GM23338 (cell line): ENCODE results near the gene SLC35A5. TPM values are rescaled to one million over a fixed set of nuclear protein-coding genes. Genes with fewer than 3 reads are reported as not detected.

Experiments used
- ATAC-seq: fragments of 200-7000 bp; cut with Tn5 transposase; 3 replicates; pipeline ENCODE4 v1.9.1; 2020
- DNase-seq: peaks from one replicate; pipeline ENCODE4 v3.0.0-alpha.2; 2015; ENCODE audit warnings: low spot score
- H2AFZ ChIP-seq: fragments of 200-600 bp; sonication (generic); 2 replicates; pipeline ENCODE4 v1.8.0; 2016; ENCODE audit warnings: antibody characterized with exemption, mild to moderate bottlenecking, moderate library complexity
- H3F3A ChIP-seq: fragments of 200-600 bp; sonication (generic); replicated peaks from 2 replicates; pipeline ENCODE4 v1.8.0; 2017; ENCODE audit warnings: antibody characterized with exemption, mixed run types, low read depth
- H3K27ac ChIP-seq: fragments of 200-600 bp; sonication (generic); 2 replicates; pipeline ENCODE4 v1.6.1; 2016; ENCODE audit warnings: low read depth
- H3K27me3 ChIP-seq: fragments of 200-600 bp; sonication (generic); 2 replicates; pipeline ENCODE4 v1.8.0; 2016; ENCODE audit warnings: mild to moderate bottlenecking, mixed run types, moderate library complexity; ENCODE audit not compliant: insufficient read depth
- H3K36me3 ChIP-seq: fragments of 200-600 bp; sonication (generic); 2 replicates; pipeline ENCODE4 v1.8.0; 2016; ENCODE audit warnings: mild to moderate bottlenecking; ENCODE audit not compliant: insufficient read depth
- H3K4me1 ChIP-seq: fragments of 200-600 bp; sonication (generic); 2 replicates; pipeline ENCODE4 v1.8.0; 2016; ENCODE audit warnings: mild to moderate bottlenecking, moderate library complexity; ENCODE audit not compliant: insufficient read depth
- H3K4me2 ChIP-seq: fragments of 200-600 bp; sonication (generic); 2 replicates; pipeline ENCODE4 v1.7.1; 2017; ENCODE audit warnings: mixed run types
- H3K4me3 ChIP-seq: fragments of 200-600 bp; sonication (generic); 2 replicates; pipeline ENCODE4 v1.6.1; 2016; ENCODE audit warnings: mixed run types
- H3K79me2 ChIP-seq: fragments of 200-600 bp; sonication (generic); replicated peaks from 2 replicates; pipeline ENCODE4 v1.8.0; 2017; ENCODE audit warnings: mild to moderate bottlenecking; ENCODE audit not compliant: insufficient read depth
- H3K9me2 ChIP-seq: fragments of 200-600 bp; sonication (generic); 2 replicates; pipeline ENCODE4 v1.8.0; 2017; ENCODE audit not compliant: insufficient read depth
- H4K20me1 ChIP-seq: fragments of 200-600 bp; sonication (generic); replicated peaks from 2 replicates; pipeline ENCODE4 v1.8.0; 2017; ENCODE audit warnings: mild to moderate bottlenecking; ENCODE audit not compliant: insufficient read depth
- H3K27ac Mint-ChIP-seq: 2 replicates; pipeline ENCODE4 v1.8.0; 2020; ENCODE audit warnings: inconsistent platforms, mild to moderate bottlenecking, moderate library complexity, mixed read lengths
- H3K27me3 Mint-ChIP-seq: 3 replicates; pipeline ENCODE4 v1.8.0; 2022; ENCODE audit warnings: low read depth, mild to moderate bottlenecking, moderate library complexity, mixed read lengths, inconsistent platforms; ENCODE audit not compliant: insufficient read depth, poor library complexity
- H3K36me3 Mint-ChIP-seq: 3 replicates; pipeline ENCODE4 v1.8.0; 2021; ENCODE audit warnings: low read depth, mild to moderate bottlenecking, inconsistent platforms, moderate library complexity, mixed read lengths
- H3K4me1 Mint-ChIP-seq: 3 replicates; pipeline ENCODE4 v1.8.0; 2020; ENCODE audit warnings: mild to moderate bottlenecking, inconsistent platforms, mixed read lengths
- H3K4me3 Mint-ChIP-seq: 3 replicates; pipeline ENCODE4 v1.8.0; 2021; ENCODE audit warnings: moderate library complexity, mild to moderate bottlenecking, inconsistent platforms, mixed read lengths
- H3K9me3 Mint-ChIP-seq: 3 replicates; pipeline ENCODE4 v1.8.0; 2020; ENCODE audit warnings: moderate library complexity, mild to moderate bottlenecking, inconsistent platforms, mixed read lengths
- CREB1 ChIP-seq: fragments of 250-450 bp; sonication (Bioruptor Pico); IDR thresholded peaks from 2 replicates; pipeline ENCODE4 v1.5.0; 2020; ENCODE audit warnings: low read depth, mild to moderate bottlenecking, moderate library complexity
- ETS1 ChIP-seq: IDR thresholded peaks from 2 replicates; pipeline ENCODE4 v1.6.1; 2016; ENCODE audit warnings: antibody characterized with exemption
- EZH2 ChIP-seq: fragments of 200-600 bp; sonication (generic); IDR thresholded peaks from one replicate; pipeline ENCODE4 v1.8.0; 2017; ENCODE audit warnings: antibody characterized with exemption, mild to moderate bottlenecking, low read depth; ENCODE audit not compliant: unreplicated experiment
- EZH2phosphoT487 ChIP-seq: fragments of 200-600 bp; sonication (generic); IDR thresholded peaks from one replicate; pipeline ENCODE4 v1.8.1; 2018; ENCODE audit warnings: antibody characterized with exemption; ENCODE audit not compliant: unreplicated experiment
- JUNB ChIP-seq: IDR thresholded peaks from one replicate; pipeline ENCODE4 v1.6.1; 2016; ENCODE audit warnings: antibody characterized with exemption; ENCODE audit not compliant: unreplicated experiment
- NANOG ChIP-seq: IDR thresholded peaks from 2 replicates; pipeline ENCODE4 v1.6.1; 2016; ENCODE audit warnings: antibody characterized with exemption, borderline replicate concordance
- POLR2AphosphoS5 ChIP-seq: IDR thresholded peaks from 2 replicates; pipeline ENCODE4 v1.6.1; 2016; ENCODE audit warnings: antibody characterized with exemption, low read depth
- STAT1 ChIP-seq: IDR thresholded peaks from one replicate; pipeline ENCODE4 v1.6.1; 2016; ENCODE audit warnings: antibody characterized with exemption; ENCODE audit not compliant: unreplicated experiment
- ZNF114 ChIP-seq: fragments of 250-450 bp; sonication (Bioruptor Pico); IDR thresholded peaks from 2 replicates; pipeline ENCODE4 v1.5.0; 2020; ENCODE audit warnings: mild to moderate bottlenecking, moderate library complexity
- ZNF331 ChIP-seq: fragments of 250-450 bp; sonication (Bioruptor Pico); IDR thresholded peaks from 2 replicates; pipeline ENCODE4 v1.5.0; 2020; ENCODE audit warnings: low read depth, mild to moderate bottlenecking, moderate library complexity
- ZNF462 ChIP-seq: fragments of 250-450 bp; sonication (Bioruptor Pico); IDR thresholded peaks from 2 replicates; pipeline ENCODE4 v1.5.0; 2020; ENCODE audit warnings: mild to moderate bottlenecking, moderate library complexity
- polyA plus RNA-seq: library from polyadenylated mRNA; unstranded; fragments of >200 nt; fragmentation: Nextera tagmentation; extraction: Ambion mirVana; gene quantifications from 2 replicates; pipeline ENCODE4 v1.2.1, GENCODE V29; 2016
- total RNA-seq: library from RNA; depleted of rRNA; stranded (reverse); fragments of >200 nt; shearing (Covaris generic); gene quantifications from 2 replicates; pipeline ENCODE4 v1.2.3, GENCODE V29; 2014
- TF ChIP-seq, protein P1 (sequence below): IDR thresholded peaks from one replicate; pipeline ENCODE4 v1.6.1; 2018; ENCODE audit warnings: antibody characterized with exemption; ENCODE audit not compliant: unreplicated experiment
- TF ChIP-seq, protein P2 (sequence below), 2 experiments: fragments of 200-600 bp in 1 of 2; sonication (generic) in 1 of 2; conservative IDR thresholded peaks; 2 replicates each; pipeline versions ENCODE4 v1.5.1 to v1.6.1; 2016 to 2017; ENCODE audit warnings: antibody characterized with exemption in 2 of 2, low read depth in 2 of 2, mild to moderate bottlenecking in 2 of 2, moderate library complexity in 1 of 2

Gene SLC35A5
- total and polyA plus RNA-seq, 2 experiments from 2014 or later = 19.9 to 40.4 TPM

DNA sequence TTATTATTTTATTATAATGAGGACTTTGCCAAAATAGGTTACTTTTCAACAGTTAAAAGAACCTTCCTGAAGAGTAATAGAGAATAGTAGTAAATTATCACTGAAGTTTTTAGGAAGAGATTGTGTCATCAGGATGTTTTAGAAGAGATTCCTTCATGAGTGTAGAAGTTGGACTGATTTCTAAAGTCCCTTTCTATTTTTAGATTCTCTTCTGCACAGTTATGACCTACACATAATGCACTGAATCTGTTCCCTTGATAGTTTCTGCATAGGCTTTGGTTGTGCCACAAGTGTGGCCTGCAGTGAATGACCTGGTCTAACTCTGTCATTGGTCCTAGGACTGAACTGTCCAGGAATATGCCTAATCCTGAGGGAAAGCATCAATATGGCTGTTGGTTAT lies 23.9 kb downstream of the SLC35A5 start:
- Histone ChIP-seq H3F3A (no peaks in the 10 kb centered on the region), H3K4me1 (peaks cover 20% of the 10 kb centered on the region), H3K27ac (no peak overlapping the region), H2AFZ (no peak overlapping the region), H3K4me2 (no peak overlapping the region), H3K9me2 (no peaks in the 10 kb centered on the region), H3K4me3 (no peak overlapping the region), H3K27me3 (no peaks in the 10 kb centered on the region), H3K79me2 (no peaks in the 10 kb centered on the region), H3K36me3 (no peaks in the 10 kb centered on the region), H4K20me1 (no peaks in the 10 kb centered on the region)
- H3K27me3 Mint-ChIP-seq = no peaks in the 10 kb centered on the region
- no peak for DNase-seq
- no peaks in the 10 kb centered on the region for H3K9me3 Mint-ChIP-seq
- no peak overlapping the region for H3K4me3 Mint-ChIP-seq
- H3K27ac Mint-ChIP-seq = no peak overlapping the region
- no peak for TF ChIP-seq CREB1 (CRISPR knock-in tag)
- no peak for TF ChIP-seq EZH2
- TF ChIP-seq ZNF331 (CRISPR knock-in tag) = no peak
- TF ChIP-seq, protein P1, sequence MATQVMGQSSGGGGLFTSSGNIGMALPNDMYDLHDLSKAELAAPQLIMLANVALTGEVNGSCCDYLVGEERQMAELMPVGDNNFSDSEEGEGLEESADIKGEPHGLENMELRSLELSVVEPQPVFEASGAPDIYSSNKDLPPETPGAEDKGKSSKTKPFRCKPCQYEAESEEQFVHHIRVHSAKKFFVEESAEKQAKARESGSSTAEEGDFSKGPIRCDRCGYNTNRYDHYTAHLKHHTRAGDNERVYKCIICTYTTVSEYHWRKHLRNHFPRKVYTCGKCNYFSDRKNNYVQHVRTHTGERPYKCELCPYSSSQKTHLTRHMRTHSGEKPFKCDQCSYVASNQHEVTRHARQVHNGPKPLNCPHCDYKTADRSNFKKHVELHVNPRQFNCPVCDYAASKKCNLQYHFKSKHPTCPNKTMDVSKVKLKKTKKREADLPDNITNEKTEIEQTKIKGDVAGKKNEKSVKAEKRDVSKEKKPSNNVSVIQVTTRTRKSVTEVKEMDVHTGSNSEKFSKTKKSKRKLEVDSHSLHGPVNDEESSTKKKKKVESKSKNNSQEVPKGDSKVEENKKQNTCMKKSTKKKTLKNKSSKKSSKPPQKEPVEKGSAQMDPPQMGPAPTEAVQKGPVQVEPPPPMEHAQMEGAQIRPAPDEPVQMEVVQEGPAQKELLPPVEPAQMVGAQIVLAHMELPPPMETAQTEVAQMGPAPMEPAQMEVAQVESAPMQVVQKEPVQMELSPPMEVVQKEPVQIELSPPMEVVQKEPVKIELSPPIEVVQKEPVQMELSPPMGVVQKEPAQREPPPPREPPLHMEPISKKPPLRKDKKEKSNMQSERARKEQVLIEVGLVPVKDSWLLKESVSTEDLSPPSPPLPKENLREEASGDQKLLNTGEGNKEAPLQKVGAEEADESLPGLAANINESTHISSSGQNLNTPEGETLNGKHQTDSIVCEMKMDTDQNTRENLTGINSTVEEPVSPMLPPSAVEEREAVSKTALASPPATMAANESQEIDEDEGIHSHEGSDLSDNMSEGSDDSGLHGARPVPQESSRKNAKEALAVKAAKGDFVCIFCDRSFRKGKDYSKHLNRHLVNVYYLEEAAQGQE = no peak
- no peak for TF ChIP-seq NANOG
- no peak for TF ChIP-seq STAT1
- no peak for TF ChIP-seq POLR2AphosphoS5
- TF ChIP-seq ZNF114 = no peak
- no peak for TF ChIP-seq ZNF462 (CRISPR knock-in tag)
- no peak for TF ChIP-seq JUNB
- TF ChIP-seq, protein P2, sequence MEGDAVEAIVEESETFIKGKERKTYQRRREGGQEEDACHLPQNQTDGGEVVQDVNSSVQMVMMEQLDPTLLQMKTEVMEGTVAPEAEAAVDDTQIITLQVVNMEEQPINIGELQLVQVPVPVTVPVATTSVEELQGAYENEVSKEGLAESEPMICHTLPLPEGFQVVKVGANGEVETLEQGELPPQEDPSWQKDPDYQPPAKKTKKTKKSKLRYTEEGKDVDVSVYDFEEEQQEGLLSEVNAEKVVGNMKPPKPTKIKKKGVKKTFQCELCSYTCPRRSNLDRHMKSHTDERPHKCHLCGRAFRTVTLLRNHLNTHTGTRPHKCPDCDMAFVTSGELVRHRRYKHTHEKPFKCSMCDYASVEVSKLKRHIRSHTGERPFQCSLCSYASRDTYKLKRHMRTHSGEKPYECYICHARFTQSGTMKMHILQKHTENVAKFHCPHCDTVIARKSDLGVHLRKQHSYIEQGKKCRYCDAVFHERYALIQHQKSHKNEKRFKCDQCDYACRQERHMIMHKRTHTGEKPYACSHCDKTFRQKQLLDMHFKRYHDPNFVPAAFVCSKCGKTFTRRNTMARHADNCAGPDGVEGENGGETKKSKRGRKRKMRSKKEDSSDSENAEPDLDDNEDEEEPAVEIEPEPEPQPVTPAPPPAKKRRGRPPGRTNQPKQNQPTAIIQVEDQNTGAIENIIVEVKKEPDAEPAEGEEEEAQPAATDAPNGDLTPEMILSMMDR (conservative IDR thresholded peaks at IDR 0.05; ENCODE audit: low read depth in 2 of 2) = no peak
- TF ChIP-seq ETS1 = no peak
- no peak for TF ChIP-seq EZH2phosphoT487
- peaks cover 12% of the 10 kb centered on the region; the same call in 2 of the 3 replicates for H3K4me1 Mint-ChIP-seq
- H3K36me3 Mint-ChIP-seq = peaks cover 14% of the 10 kb centered on the region; the same call in 2 of the 3 replicates
- no peak for ATAC-seq
